KOPT-K1 (cell line): Measurements from ENCODE around the gene OXSR1.
"Not testable (repeated sequence)": the region's sequence is repeated elsewhere in the genome, so short reads cannot be mapped to it uniquely, and the experiment has no call there.

ENCODE experiments used
- H3K27ac ChIP-seq: fragments of 200-600 bp; sonication (generic); 2 replicates; pipeline ENCODE4 v1.5.1; 2016; ENCODE audit warnings: antibody characterized with exemption, mild to moderate bottlenecking, low read depth, low read length; ENCODE audit not compliant: poor library complexity, severe bottlenecking
- H3K36me3 ChIP-seq: fragments of 200-600 bp; sonication (generic); 2 replicates; pipeline ENCODE4 v1.5.1; 2017; ENCODE audit warnings: antibody characterized with exemption, mild to moderate bottlenecking, low read length, moderate library complexity; ENCODE audit not compliant: insufficient read depth
- H3K9me3 ChIP-seq: fragments of 200-600 bp; sonication (generic); 2 replicates; pipeline ENCODE4 v1.5.1; 2017; ENCODE audit warnings: antibody characterized with exemption, low read length, mild to moderate bottlenecking; ENCODE audit not compliant: insufficient read depth, poor library complexity, severe bottlenecking

OXSR1 gene

DNA sequence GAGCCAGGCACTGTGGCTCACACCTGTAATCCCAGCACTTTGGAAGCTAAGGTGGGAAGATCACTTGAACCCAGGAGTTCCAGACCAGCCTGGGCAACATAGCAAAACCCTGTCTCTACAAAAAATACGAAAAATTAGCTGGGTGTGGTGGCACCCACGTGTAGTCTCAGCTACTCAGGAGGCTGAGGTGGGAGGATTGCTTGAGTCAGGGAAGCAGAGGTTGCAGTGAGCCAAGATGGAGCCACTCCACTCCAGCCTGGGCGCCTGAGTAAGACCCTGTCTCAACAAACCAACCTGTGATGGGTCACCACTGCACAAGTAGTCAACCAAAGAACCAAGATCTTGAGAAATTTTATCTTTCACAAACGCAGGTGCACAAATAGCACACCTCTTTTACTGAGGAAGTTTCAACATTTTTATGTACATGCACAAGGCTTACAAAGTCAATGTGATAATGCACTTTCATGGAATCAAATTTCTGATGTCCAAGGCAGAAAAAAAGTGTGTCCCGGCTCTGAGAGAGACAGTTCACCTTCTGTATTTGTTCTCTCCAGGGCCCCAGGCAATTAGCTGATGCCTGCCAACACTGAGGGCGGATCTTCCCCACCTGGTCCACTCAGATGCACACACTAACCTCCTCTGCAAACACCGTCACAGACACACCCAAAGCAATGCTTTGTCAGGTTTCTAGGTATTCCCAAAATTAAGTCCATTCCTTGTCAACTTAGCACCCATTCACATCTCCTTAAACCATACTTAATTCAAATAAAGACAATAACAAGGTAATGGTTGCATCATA lies 40.8 kb upstream of the OXSR1 start:
- Histone ChIP-seq H3K36me3 (peaks cover 99% of the 10 kb centered on the region), H3K9me3 (no peaks in the 10 kb centered on the region), H3K27ac (no peak overlapping the region)

DNA sequence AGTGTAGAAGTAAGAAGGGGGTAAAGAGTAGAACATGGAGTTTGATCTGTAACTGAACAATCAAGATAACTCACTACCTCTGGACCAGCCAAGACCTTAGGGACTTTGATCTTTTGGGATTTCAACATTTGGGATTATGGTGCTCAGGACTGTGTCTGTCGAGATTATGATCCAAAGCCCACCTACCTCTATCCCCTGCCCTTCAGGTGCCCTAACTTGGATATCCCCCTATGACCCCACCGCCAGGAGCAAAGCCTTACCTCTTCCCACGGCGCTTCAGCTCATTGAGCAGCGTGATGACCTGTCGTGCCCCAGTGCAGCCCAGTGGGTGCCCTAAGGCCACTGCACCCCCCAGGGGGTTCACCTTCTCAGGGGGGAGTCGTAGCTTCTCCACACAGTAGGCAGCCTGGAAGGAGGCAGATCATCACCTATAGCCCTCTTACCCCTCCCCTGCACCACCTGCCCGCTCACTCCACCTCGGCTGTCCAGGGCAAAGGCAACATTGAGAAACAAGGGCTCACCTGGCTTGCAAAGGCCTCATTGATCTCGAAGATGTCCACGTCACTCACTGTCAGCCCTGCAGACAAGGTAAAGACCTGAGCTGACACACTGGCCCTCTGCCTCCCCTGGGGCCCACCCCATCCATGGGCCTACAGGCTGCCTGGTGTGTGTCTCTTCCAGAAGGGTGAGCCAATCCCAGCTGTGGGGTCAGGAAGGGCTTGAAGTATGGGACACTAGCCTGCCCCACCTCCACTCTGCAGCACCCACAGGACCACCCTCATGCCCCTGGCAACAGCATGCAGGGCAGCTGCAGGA lies 39.8 kb upstream of the OXSR1 start:
- Histone ChIP-seq H3K9me3 (no peaks in the 10 kb centered on the region), H3K27ac (no peak overlapping the region), H3K36me3 (peaks cover 98% of the 10 kb centered on the region)

DNA sequence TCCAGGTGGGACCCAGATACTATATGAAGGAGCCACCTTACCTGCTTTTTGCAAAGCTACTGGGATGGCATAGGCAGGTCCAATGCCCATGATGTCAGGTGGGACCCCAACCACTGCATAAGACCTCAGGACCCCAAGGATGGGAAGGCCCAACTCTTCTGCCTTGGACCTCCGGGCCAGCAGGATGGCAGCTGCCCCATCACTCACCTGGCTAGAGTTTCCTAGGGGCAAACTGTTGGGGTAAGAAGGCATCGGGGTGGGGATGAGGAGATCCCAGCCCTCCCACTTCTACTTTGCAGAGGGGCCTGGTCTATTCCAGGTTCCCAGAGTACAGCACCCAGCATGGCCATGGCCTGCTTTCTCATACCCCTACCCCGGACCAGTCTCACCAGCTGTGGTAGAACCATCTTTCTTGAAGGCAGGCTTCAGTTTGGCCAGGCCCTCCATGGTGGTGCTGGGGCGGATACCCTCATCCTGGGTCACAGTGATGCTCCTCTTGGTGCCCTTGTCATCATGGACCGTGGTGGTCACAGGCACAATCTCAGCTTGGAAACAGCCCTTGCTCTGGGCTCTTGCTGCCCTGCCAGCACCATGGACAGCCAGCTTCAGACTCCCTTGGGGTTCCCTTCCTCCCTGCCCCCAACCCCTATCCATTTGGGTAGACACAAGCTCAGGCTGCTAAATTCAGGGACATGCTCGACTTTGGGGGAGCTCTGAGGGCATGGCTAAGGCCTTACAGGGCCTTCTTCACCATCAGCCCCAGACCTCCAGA lies 39.0 kb upstream of the OXSR1 start:
- Histone ChIP-seq H3K9me3 (no peaks in the 10 kb centered on the region), H3K36me3 (peaks cover 98% of the 10 kb centered on the region), H3K27ac (no peak overlapping the region)

GRCh38 chr3:38127611-38128302 lies 37.6 kb upstream of the OXSR1 start:
- Histone ChIP-seq H3K36me3 (peaks cover 98% of the 10 kb centered on the region), H3K27ac (no peak overlapping the region), H3K9me3 (no peaks in the 10 kb centered on the region)

DNA sequence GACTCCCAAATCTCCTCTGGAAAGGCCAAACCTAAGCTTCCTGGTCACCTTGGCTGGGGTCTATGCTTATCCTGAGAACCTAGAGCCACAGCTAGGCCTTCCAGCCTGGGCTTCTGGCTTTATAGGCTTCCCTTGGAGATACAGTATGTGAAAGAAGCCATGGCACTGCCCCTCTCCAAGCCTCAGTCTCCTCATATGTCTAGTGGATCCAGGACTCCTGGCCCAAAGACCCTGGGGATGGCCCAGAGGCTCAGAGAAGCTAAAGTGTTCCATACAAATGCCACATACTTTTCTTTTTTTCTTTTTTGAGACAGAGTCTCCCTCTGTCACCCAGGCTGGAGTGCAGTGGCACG lies 37.1 kb upstream of the OXSR1 start:
- peaks cover 98% of the 10 kb centered on the region for H3K36me3 ChIP-seq
- no peaks in the 10 kb centered on the region for H3K9me3 ChIP-seq
- no peak overlapping the region for H3K27ac ChIP-seq

- Histone ChIP-seq H3K36me3 (peaks cover 98% of the 10 kb centered on the region), H3K27ac (no peak overlapping the region), H3K9me3 (no peaks in the 10 kb centered on the region)
Measured at GRCh38 chr3:38129058-38129457, 36.3 kb upstream of the OXSR1 start.

DNA sequence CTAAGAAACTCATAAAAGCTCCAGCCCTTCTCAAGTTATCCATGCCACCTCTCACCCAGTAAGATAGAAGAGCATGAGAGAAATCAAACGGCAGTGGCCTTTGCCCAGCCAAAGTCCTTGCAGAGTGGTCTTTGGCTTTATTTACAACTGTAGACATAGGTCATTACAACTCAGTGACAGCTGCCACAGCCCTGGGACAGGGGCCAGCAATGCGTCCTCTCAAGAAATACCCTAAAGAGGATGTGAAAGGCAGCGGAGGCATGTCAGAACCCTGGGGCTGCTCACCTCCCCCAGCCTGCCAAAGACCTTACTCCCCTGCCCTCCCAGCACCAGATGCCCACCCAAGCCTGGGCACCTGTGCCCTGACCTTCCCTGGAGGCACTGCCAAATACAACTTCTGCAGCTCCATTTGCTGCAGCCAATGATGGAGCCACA lies 34.7 kb upstream of the OXSR1 start:
- Histone ChIP-seq H3K27ac (no peak overlapping the region), H3K36me3 (peaks cover 95% of the 10 kb centered on the region), H3K9me3 (no peaks in the 10 kb centered on the region)

DNA sequence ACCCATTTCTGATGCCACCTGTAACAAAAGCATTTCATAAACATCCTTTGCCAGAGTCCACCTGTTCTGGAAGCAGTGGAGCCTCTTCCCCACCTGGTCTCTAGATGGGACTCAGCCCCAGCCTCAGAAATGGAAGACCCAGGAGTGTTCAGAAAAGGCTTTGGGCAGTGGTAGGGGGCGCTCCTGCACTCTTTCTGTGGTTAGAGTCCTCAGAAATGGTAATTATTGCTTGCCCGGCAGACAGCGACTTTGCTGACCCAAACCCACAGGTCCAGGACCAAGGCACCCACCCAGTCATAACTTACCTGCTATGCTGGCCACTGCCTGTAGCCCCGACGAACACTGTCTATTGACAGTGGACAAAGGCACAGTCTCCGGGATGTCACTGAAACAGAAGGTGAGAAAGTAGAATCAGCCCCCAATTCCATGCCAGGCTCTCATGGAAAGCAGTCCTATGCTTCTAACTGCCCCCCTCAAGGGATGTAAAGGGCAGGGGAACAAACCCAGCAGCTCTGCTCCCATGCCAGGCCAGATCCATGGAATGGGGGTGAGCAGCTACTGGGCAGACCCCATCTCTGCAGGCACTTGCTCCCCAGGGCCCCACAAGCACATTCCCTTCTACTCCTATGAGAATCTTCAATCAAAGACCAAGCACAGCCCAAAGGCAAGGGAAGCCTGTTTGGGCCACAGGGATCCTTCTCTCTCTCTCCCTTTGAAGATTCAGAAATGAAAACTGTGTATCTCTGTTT lies 33.5 kb upstream of the OXSR1 start:
- H3K27ac ChIP-seq, result no peak overlapping the region
- H3K9me3 ChIP-seq, result no peaks in the 10 kb centered on the region
- peaks cover 83% of the 10 kb centered on the region for H3K36me3 ChIP-seq

DNA sequence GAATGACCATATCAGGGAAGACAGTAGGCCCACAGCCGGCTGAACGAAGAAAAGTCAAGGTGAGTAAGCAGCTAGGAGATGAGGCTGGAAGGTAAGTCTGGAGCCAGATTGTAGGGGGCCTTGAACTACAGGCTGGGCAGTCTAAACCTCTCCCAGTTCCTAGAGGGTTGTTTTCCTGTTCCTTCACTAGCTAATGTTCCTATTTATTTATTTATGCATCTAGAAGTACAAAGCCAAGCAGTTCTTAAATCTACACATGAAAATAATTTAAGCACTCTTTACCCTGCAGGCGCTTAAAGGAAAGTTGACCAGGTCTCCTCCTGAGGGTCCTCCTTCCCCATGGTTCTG lies 32.2 kb upstream of the OXSR1 start:
- Histone ChIP-seq H3K9me3 (no peaks in the 10 kb centered on the region), H3K27ac (no peak overlapping the region), H3K36me3 (peaks cover 70% of the 10 kb centered on the region)

DNA sequence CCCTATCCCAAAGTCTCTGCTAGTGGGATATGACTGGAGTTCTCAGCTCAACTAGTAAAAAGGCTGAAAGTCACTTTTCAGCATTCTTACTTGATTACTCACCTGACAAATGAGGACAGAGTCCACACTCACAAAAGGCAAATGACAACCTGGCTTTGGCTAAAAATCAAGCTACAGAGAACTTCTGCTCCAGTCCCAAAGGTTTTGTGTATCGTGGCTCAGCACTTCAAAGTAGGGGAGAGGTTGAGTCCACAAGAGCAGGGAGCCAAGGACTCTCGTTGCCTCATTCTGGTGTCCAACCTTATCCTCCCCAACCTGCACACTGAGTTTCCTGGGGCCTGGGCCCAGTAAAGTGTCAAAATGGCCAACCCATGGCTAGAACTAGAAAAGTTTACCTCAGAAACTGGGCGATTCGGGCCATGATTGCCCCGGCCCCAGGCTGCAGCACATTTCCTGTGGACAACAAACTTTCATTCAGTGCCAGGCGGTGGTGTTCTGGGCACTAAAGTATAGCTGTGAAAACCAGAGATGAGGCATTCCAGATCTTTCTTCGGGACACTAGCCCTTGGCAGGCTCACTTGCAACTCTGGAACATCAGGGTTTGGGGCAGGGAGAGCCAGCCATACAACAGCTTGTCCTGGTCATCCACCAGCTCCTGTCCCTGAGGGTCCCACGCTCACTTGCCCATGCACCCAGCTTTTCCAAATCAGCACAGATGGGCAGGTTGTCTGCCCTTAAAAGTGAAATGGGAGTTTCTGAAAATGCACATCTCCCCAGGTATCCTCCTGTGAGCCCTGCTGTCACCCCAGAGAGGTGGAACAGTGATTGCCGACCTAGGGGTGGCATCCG lies 31.6 kb upstream of the OXSR1 start:
- no peaks in the 10 kb centered on the region for H3K9me3 ChIP-seq
- no peak overlapping the region for H3K27ac ChIP-seq
- peaks cover 64% of the 10 kb centered on the region for H3K36me3 ChIP-seq

GRCh38 chr3:38134517-38135143 lies 30.7 kb upstream of the OXSR1 start:
- not testable (repeated sequence) for H3K27ac ChIP-seq, H3K9me3 ChIP-seq
- H3K36me3 ChIP-seq, result peaks cover 56% of the 10 kb centered on the region

GRCh38 chr3:38135621-38136277 lies 29.6 kb upstream of the OXSR1 start:
- not testable (repeated sequence) for H3K9me3 ChIP-seq
- Histone ChIP-seq H3K27ac (peak overlapping the region; percentile 86), H3K36me3 (peaks cover 57% of the 10 kb centered on the region)

DNA sequence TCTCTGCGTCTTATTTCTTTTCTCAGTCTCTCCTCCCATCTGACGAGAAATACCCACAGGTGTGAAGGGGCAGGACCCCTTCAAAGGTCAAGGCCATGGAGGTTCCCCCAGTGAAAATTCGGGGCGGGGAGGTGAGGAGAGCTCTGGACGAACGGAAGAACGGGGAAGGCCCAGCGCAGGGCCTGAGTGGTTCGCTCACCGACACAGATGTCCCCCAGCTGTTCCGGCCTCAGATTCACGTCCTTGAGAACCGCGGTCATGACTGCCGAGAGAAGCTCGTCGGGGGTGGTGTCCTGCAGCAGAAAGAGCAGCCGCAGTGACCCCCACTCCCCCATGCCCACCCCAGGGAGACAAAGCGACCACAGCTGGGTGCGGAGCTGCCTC lies 29.0 kb upstream of the OXSR1 start:
- H3K27ac ChIP-seq, result peak overlapping the region; percentile 86
- peaks cover 57% of the 10 kb centered on the region for H3K36me3 ChIP-seq
- no peaks in the 10 kb centered on the region for H3K9me3 ChIP-seq
